Effector memory CD4-positive, alpha-beta T cell (primary cell): Measurements from ENCODE around the gene HOXB9.

Experiments
- DNase-seq, 3 donors: peaks; one replicate each; pipeline ENCODE4 v3.0.0-alpha.2; 2020
- H3K27ac ChIP-seq: 2 replicates; pipeline ENCODE4 v1.7.0; 2013; ENCODE audit warnings: mild to moderate bottlenecking, low read length, moderate library complexity; ENCODE audit not compliant: insufficient read depth, poor library complexity, severe bottlenecking
- H3K27me3 ChIP-seq: replicated peaks from 2 replicates; pipeline ENCODE4 v1.7.0; 2013; ENCODE audit warnings: mild to moderate bottlenecking, low read length; ENCODE audit not compliant: insufficient read depth, control insufficient read depth, poor library complexity, severe bottlenecking
- H3K36me3 ChIP-seq: 2 replicates; pipeline ENCODE4 v1.7.0; 2013; ENCODE audit warnings: mild to moderate bottlenecking, low read length, moderate library complexity; ENCODE audit not compliant: control insufficient read depth, insufficient read depth
- H3K4me1 ChIP-seq: 2 replicates; pipeline ENCODE4 v1.7.0; 2013; ENCODE audit warnings: low read length, mild to moderate bottlenecking; ENCODE audit not compliant: control insufficient read depth, insufficient read depth, poor library complexity, severe bottlenecking
- H3K4me3 ChIP-seq: 2 replicates; pipeline ENCODE4 v1.7.0; 2013; ENCODE audit warnings: low read length, low read depth, mild to moderate bottlenecking; ENCODE audit not compliant: insufficient read depth, poor library complexity, severe bottlenecking
- H3K9me3 ChIP-seq: 2 replicates; pipeline ENCODE4 v1.7.0; 2013; ENCODE audit warnings: mild to moderate bottlenecking, low read length, moderate library complexity; ENCODE audit not compliant: control insufficient read depth

Gene HOXB9

DNA sequence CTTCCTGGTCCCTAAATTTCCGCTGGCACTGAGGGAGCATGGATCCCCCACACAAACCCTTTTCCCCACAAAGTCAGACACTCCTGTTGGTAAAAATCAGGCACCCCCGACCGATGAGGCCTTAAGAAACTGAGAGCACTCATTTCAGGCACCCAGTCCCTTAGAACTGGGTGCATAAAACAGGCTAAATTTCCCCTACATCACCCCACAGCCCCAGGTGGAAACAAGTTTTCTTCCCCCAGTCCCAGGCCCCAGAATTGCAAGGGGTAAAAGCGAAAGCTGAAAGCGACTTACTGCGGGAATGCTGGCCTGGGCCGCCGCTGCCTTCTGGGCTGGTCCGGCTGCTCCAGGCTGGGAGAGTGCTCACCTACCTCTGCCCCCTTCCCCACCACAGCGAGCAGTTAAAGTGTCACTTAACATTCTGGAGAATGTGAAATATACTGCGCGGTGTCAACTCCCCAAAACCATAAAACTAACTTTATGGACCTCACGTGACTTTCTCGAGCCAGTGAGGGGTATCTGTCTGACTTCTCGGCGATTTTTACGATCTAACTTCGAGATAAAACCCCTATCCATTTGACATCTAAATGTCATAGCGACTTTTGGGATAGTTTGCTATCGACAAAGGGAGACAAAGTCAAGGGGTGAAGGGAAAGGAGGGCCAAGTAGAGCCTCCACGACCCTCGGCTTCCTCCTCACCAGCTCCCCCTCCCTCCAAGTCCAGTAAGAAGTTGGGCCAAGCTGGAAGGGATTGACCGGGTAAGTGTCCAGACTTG lies 36.1 kb downstream of the HOXB9 start, which contains the start of gene HOXB3:
Gene HOXB3 (minus strand): TSS at position 411 of the 776 bp plus-strand sequence. CDS start 37,767 bp downstream, outside the sequence.
- Histone ChIP-seq H3K4me1 (peaks cover 31% of the 10 kb centered on the region), H3K9me3 (no peaks in the 10 kb centered on the region), H3K36me3 (no peaks in the 10 kb centered on the region), H3K4me3 (no peak within 1 kb of the TSS), H3K27me3 (peaks cover 28% of the 10 kb centered on the region), H3K27ac (no peak within 1 kb of the TSS)
- DNase-seq, result no peak

DNA sequence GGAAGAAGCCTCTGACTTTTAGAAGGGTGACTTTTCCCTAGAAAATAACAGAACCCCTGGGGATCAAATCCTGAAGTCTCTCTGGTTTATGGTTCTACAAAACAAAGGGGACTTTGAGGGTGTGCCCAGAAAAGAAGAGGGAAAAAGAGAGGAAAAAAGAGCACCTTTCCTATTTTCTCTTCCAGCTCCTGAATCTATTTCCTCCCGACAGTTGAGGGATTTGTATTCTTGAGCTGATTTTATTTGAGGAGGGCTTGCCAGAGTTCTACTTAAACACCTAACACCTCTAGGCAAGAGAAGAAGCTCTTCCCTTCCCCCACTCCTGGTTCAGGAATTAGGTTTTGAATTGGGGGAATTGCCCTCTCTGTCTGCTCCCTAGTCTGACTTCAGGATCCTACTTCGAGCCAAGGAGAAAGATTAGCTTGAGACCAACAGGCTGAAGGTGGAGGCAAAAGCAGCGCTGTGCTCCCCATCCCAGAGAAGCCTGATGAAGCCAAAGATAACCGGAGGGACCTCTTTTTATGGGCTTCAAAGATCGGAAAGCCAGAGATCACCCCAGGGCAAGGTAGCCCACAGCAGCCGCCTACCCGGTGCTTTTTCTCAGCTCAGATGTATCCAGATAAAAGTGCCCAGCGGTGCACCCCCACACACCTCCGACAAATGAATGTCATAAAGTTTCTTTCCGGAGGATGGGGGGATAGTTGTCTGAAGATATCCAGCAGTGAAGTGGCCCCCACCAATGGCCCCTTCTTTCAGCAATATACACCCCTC lies 36.9 kb downstream of the HOXB9 start:
- H3K27ac ChIP-seq, result no peak overlapping the region
- H3K4me1 ChIP-seq, result peaks cover 33% of the 10 kb centered on the region
- no peaks in the 10 kb centered on the region for H3K36me3 ChIP-seq
- peaks cover 26% of the 10 kb centered on the region for H3K27me3 ChIP-seq
- no peaks in the 10 kb centered on the region for H3K9me3 ChIP-seq
- H3K4me3 ChIP-seq, result no peak overlapping the region
- DNase-seq, result no peak

DNA sequence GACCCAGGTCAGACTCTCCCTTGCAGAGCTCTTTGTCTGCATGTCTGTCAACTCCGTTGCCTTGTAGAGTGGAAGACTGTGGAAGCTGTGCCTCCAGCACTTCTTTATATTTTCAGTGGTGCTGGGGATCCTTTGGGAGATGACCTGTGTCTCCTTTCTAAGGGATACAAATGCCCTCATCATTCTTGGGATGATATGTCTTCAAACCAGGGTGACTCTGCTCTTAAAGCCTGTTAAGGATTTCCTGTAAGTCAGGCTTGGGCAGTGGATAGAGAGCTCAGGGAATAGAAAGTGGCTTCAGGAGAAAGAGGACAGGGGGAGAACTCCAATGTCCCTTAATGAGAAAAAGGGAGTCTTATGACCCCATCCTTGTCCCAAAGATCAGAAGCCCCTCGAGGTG lies 37.6 kb downstream of the HOXB9 start:
- H3K36me3 ChIP-seq, result no peaks in the 10 kb centered on the region
- DNase-seq, result no peak
- no peak overlapping the region for H3K27ac ChIP-seq
- peaks cover 33% of the 10 kb centered on the region for H3K4me1 ChIP-seq
- H3K27me3 ChIP-seq, result peaks cover 23% of the 10 kb centered on the region
- H3K9me3 ChIP-seq, result no peaks in the 10 kb centered on the region
- H3K4me3 ChIP-seq, result no peak overlapping the region

DNA sequence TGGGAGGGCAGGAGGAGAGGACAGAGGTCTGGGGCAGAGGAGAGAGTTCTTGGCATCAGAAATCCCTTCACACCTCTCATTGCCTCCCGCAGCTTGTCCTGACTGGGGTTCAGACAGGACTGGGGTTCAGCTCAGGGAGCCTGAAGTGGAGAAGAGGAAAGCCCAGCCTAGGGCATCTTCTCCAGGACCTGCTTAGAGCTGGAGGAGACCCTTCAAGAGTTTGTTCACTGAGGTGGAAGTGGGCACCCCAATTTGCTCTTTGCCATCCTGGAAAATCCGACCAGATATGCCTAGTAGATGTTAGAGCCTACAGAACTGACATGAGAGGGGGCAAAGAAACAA lies 38.1 kb downstream of the HOXB9 start:
- Histone ChIP-seq H3K27ac (no peak overlapping the region), H3K4me3 (no peak overlapping the region), H3K9me3 (no peaks in the 10 kb centered on the region), H3K27me3 (peaks cover 19% of the 10 kb centered on the region), H3K36me3 (no peaks in the 10 kb centered on the region), H3K4me1 (peaks cover 28% of the 10 kb centered on the region)
- DNase-seq, result no peak

GRCh38 chr17:48587276-48588073 lies 38.7 kb downstream of the HOXB9 start:
- DNase-seq, result no peak
- Histone ChIP-seq H3K4me3 (no peak overlapping the region), H3K4me1 (peaks cover 22% of the 10 kb centered on the region), H3K27ac (no peak overlapping the region), H3K27me3 (peaks cover 15% of the 10 kb centered on the region), H3K36me3 (no peaks in the 10 kb centered on the region), H3K9me3 (no peaks in the 10 kb centered on the region)

- no peak overlapping the region for H3K27ac ChIP-seq
Measured at GRCh38 chr17:48586355-48587258, 39.6 kb downstream of the HOXB9 start.

GRCh38 chr17:48584223-48584741 lies 41.9 kb downstream of the HOXB9 start:
- no peaks in the 10 kb centered on the region for H3K9me3 ChIP-seq
- no peak overlapping the region for H3K4me3 ChIP-seq
- no peak for DNase-seq
- H3K36me3 ChIP-seq, result no peaks in the 10 kb centered on the region
- H3K4me1 ChIP-seq, result peaks cover 19% of the 10 kb centered on the region
- H3K27ac ChIP-seq, result no peak overlapping the region
- peaks cover 32% of the 10 kb centered on the region for H3K27me3 ChIP-seq

More at GRCh38 chr17:48586355-48587258, 39.6 kb downstream of the HOXB9 start:
- peaks cover 17% of the 10 kb centered on the region for H3K4me1 ChIP-seq
- peak overlapping the region; percentile 64 for H3K4me3 ChIP-seq
- no peak for DNase-seq
- no peaks in the 10 kb centered on the region for H3K9me3 ChIP-seq
- H3K27me3 ChIP-seq, result peaks cover 16% of the 10 kb centered on the region
- H3K36me3 ChIP-seq, result no peaks in the 10 kb centered on the region

DNA sequence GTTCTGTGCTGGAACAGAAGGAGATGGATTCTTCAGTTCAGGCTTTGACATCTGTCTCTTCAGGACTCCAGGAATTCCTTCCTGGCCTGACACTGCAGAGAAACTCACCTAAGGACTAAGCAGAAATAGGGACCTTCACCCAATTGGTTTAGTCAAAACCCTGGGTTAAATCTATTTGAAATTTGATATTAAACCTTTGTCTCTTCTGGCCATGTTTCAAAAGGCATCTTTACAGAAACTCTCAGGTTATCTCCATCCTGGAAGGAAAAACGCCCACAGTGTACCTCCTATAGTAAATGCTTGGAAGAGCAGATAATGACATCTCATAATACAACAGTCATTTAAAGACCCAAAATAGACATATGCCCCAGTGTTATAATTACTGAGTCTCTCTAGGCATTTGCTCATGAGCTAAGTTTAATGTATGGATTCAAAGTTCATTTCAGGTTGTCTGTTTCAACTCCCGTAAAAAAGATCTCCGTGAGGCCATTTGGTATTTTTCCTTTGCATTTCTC lies 42.4 kb downstream of the HOXB9 start:
- no peak for DNase-seq
- Histone ChIP-seq H3K4me1 (peaks cover 24% of the 10 kb centered on the region), H3K27me3 (peaks cover 32% of the 10 kb centered on the region), H3K36me3 (no peaks in the 10 kb centered on the region), H3K4me3 (no peak overlapping the region), H3K27ac (no peak overlapping the region), H3K9me3 (no peaks in the 10 kb centered on the region)

DNA sequence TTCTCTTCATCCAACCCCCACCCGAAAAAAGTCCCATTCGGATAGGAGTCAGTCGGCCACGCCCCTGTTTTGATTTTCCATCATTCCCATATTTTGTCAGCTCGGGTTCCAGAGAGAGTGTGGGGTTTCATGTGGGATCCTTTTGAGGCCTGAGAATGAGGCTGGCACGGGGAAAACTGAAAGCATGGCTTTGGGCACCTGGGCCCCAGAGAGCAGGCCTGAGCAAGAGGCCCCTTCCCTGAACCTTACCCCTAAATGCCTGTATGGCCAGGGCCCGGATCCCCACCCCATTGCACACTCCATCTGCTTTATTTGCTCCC lies 43.4 kb downstream of the HOXB9 start:
- Histone ChIP-seq H3K9me3 (no peaks in the 10 kb centered on the region), H3K4me1 (peaks cover 26% of the 10 kb centered on the region), H3K4me3 (no peak overlapping the region), H3K36me3 (no peaks in the 10 kb centered on the region), H3K27me3 (peaks cover 32% of the 10 kb centered on the region), H3K27ac (no peak overlapping the region)
- no peak for DNase-seq
